ENCODE measurements around the gene LTO1.

The LTO1 gene

DNA sequence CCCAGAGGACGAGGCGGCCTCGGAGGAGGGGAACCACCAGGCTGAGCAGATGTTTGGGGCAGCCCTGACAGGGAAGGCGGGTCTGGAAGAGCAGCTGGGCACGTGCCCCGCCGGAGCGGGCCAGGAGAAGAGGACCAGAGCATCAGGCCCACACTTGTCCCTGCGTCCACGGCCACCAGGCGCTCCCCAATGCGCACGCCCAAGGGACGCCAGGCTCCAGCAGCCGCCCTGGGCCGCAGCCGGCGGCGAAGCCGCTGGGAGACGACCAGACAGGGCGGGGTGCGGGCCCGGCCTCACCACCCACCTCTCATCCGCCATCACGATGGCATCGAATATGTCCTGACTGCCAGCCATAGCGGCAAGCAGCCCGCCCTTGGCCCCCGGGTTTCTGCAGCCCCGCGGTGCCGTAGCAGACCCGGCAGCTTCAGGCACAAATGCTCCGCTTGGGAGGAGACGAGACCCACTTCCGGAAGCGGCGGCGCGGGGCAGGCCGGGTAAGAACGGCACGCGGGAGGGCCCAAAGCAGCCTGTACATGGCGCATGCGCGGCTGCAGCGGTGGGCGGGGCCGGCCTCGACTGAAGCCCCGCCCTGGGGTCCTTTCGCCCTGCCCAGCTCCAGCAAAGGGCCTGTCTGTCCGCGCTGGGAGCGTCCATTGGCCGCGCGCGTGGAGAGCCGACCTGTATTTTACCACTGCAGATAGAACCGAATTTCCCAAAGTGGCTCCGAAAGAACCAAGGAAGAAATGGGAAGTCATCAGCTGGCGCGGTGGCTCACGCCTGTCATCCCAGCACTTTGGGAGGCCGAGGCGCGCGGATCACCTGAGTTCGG lies at the start of gene LTO1:
Gene LTO1 (minus strand): TSS at position 468 of the 829 bp plus-strand sequence. CDS start 114 bp downstream, at position 354.
- peak; percentile 94 for DNase-seq

DNA sequence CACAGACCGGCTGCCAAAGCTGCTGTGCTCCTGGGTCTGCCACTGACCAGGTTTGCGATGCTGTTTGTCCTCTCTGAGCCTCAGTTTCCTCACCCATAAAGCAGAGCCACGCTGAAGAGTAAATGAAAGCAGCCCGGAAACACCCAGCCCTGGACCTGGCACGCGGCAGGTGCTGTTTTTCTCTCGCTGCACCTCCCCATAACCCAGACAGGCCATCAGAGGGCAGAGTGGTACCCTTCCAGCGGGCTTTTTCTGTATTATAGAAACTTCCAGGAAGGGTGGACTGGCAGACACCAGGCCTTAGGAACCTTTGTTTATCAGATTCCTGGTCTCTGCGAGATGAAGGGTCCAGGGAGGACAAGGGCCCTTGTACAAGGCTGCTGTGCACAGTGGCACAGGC lies 46.6 kb upstream of the LTO1 start:
- no peak for DNase-seq

DNA sequence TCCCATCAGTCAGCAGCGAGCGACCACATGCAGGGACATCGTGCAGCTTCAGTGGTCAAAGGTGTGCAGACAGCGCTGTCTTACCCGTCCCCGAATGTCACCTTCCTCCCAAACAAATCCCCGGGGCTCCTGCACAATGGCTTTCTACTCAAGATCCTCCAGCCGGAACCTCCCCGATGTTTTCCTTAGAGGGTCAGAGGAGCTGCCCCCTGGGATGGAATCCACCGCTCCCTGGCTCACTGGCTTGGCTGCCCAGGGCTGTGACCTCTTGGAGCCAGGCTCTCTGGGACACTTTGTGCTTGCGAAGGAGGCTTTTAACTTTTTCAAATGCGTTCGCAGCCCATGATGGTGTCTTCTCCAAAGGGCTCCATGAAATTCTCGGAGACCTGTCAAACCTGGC lies 46.0 kb upstream of the LTO1 start:
- no peak for DNase-seq

DNA sequence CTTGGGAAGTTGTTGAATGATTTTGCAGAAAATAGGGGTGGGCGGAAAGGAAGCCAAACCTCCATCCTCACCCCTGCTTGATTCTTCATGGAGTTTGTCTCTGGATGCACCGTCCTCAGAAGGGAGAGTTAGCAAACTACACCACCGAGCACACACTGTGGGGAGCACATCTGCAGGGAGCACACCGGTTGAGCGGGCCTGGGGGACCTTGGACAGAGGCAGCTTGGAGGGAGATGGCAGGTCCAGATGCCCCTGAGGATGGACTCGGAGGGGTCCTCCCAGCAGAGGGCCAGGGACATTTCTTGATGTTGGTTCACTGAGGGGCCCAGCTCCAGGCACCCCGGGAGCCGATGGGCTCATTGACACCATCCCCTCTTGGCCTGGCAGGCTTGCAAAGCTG lies 43.8 kb upstream of the LTO1 start:
- DNase-seq = no peak

- no peak for DNase-seq
These were observed 43.0 kb upstream of the LTO1 start for GRCh38 chr11:69718147-69718546.

DNA sequence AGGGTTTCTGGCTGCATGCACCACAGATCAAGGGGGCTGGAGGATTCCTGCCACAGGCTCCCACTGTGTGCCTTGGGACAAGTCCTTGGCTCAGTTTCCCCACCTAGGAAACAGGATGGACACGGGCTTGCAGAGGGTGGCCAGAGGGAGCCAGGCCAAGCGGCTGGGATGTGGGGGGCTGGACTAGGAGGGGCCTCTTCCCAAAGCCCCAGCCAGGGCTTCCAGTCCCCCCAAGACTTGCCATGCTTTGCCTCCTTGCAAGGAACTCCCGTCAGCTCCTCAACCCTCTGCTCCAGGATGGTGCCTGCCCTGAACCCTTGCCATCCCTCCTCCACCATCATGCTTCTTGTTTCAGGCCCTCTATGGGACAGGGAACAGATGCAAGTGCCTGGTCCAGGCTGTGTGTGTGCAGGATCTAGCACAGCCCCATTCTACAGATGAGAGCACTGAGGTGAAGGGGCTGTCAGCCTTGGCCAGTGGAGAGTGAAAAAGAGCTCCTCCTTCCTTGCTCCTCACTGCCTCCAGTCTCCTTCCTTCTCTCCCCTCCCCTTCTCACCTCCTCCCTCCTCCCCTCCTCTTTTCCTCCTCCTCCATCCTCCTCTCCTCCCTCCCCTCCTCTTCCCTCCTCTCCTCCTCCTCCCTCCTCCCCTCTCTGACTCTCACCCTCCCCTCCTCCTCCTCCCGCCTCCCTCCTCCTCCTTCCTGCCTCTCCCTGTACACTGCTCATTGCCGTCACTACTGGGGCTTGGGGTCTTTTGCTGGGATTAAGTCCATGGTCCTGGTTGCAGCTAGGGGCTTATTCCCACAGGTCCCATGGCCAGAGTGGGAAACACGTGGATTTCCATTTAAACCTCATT lies 42.0 kb upstream of the LTO1 start:
- DNase-seq = no peak

DNA sequence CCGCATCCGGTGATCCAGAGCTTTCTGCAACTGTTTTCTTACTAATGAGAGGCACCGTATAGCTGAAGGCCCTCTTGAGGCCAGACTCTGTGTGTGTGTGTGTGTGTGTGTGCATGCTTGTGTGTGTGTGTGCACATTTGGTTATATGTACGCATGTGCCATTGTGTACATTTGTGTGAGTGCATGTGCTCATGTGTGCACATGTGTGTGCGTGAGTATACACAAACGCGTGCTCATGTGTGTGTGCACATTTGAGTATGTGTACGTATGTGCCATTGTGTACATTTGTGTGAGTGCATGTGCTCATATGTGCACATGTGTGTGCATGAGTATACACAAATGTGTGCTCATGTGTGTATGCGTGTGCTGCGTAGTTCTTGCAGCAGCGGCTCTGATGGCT lies 40.9 kb upstream of the LTO1 start:
- DNase-seq = no peak

DNA sequence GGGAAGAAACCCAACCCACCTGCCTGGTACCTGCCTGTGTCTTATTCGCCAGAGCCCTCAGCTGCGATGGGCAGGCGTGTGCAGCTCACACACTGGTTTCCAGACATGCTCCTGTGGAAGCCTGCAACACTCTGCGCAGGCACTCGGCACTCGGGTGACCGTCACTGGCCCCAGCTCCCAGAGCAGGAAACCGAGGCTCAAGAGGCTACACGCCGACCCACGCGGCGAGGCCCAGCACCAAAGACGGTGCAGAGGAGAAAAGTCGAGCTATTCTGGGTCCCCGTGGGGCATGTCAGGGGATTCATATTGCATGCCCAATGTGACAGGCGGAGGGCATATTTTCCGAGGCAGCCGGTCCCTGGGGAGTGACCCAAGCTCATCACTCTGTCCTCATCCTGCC lies 40.3 kb upstream of the LTO1 start:
- DNase-seq = no peak

- DNase-seq = peak; percentile 10
These were observed 37.0 kb upstream of the LTO1 start for GRCh38 chr11:69711822-69712801.

DNA sequence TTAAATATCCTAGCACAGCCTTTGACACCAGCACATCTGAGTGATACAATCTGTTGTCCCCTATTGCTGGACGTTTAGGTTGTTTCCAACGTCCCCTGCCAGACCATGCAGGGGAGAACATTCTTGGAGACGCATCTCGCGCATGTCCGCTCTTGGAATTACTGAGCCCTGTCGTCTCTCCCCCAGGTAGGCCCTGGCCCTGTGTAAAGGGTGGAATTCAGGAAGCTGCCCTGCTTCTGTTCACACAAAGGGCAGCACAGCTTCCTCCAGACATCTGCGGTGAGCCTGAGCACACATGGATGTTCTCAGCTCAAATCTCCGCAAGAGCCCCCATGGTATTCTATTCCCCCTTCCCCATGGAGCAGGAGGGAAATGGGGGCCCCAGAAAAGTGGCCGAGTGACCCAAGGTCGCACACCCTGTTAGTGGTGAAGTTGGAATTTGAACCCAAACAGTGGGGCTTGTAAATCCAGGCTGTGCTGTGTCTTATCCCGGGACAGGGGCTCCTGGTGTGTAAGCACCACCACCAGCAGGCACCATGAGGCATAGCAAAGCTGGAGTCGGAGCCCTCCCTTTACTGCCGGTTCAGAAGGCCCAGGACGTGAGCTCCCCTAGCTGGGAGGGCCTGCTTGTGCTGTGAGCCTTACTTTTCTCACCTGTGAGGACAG lies 33.7 kb upstream of the LTO1 start:
- DNase-seq = no peak

DNA sequence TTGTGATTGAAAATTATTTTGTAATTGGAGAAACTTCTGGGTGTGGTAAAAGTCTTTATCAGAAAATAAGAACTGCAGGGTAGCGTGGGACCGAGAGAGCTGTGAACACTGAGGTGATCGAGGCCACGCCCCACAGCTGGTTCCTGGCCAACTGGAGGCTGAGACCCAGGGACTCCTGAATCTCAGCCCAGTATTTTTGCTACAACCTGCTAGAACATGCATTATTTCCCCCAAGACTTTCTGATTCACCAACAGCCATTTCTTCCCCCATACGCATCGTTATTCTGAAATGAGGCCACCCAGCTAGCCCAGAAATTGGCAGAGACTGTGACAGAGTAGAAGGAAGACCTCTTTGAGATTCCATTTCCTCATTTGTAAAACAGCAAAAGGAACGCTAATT lies 32.0 kb upstream of the LTO1 start:
- no peak for DNase-seq

GRCh38 chr11:69705901-69706787 lies 31.0 kb upstream of the LTO1 start:
- DNase-seq = no peak

DNA sequence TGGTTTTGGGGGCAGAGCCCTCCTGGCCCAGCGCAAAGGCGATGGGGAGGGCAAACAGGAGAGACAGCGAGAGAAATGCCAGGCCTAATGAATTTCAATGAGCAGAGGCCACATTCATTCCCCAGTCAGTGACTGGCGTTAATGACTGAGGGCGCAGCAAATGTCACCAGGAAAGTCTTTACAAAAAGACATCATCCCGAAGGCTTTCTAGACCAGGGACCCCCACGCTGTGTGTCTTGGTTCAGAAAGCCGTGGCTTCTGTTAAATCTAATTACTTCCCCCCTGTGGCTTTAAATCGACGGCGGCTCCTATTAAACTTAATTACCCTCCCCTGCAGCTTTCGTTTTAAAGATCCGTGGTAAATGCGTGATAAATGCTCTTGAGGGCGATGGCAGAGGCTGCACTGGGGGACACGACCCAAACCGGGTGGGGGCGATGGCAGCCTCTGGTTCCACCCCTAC lies 30.2 kb upstream of the LTO1 start:
- DNase-seq = no peak

DNA sequence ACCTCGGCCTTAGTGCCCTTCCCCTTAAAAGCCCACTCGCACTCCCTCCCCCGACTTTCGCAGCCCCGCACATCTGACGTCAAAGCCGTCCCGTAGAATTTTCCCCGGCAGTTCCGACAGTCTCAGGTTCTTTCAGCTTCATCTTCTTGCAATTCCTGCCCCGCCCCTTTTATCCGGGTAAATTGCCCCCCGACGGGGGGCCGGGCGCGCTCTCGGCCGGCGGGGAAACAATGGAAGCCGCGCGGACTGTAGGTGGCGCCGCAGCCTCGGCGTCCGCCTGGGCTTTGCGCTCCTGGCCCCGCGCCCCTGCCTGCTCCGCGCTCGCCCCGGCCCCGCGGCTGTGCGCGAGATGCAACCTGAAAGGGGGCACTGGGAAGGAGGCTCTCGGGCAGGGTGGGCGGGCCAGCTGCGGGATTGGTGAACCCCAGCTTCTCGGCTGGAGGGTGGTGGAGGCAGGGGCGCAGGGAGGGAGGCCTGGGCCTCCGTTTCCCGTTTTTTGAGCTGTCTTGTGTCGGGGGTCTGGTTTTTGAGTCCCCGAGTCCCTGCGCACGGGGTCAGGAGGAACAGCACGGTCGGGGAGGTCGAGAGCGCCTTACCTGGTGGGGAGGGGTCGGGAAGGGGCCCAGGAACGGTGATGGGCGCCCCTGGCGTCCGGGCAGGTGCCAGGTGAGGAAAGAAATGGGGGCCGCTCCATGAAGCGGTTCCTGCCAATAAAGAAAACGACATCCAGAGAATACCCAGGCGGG lies 29.5 kb upstream of the LTO1 start:
- DNase-seq = no peak

DNA sequence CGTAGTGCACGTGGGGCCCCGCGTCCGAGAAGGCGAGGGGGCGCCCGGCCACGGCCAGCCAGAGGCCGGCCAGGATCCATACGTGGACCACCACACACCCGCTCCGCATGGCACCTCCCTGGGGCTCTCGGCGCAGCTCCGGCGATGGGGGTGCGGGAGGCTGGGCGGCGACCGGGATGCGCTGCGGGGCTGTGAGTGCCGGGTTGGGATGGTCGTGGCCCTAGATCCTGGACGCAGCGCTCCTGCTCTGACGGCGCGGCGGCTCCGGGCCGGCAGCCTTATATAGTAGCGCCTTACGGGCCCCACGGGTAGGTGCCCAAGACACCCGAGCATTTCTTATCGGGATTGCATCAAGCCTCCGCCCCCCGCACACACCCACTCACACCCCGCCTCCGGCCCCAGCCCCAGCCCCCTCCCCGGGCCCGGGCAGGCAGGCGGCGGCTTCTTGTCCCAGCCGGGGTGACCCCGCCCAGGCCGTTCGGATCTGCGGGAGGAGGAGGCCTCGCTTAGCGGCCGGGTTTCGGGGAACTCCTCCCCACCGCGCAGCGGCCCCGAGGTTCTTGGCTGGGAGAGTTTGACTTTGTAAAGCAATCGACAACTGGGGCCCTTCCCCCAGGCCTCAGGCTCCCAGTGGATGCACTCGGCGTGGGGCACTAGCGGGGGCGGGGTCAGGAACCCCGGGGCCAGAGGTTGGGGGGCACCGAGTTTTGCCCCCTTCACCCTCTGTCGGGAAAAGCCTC lies 28.8 kb upstream of the LTO1 start, which contains the start of gene FGF19:
Gene FGF19 (minus strand): TSS at position 255 of the 740 bp plus-strand sequence. CDS start 146 bp downstream, at position 109.
- DNase-seq = no peak

GRCh38 chr11:69703453-69703767 lies 28.3 kb upstream of the LTO1 start:
- DNase-seq = no peak

DNA sequence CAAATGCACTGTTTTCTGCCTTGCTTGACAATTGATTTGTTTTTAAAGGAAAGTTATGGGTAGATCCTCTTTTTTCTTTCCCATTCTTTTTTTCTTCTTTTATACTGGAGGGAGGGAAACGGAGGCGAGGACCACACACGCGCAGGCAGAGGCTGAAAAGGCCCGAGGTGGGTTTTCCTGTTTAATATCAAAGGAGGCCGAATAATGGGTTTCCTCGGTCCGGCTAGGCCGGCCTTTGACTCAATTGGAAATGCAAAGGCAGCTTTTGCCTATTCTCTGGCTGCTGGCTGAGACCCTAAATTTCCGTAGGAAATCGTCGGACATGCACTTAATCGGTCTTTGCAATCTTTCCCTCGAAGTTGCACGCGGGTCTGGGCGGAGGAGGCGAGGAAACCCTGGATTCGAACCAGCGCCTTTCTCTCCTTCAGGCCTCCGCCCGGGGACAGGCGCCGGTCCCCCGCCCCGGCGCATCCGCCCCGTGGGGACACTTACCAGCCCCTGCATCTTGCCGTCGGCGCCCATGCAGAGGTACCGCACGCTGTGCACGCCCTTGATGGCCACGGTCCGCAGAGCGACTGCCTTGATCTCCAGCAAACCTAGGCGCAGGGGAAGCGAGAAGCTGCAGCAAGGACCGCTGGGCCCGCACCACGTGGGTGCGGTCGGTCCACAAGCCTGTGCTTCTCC lies 27.8 kb upstream of the LTO1 start:
- DNase-seq = no peak

GRCh38 chr11:69702239-69702691 lies 27.1 kb upstream of the LTO1 start:
- DNase-seq = no peak

All from CD4-positive, alpha-beta T cell treated with Interleukin-12 subunit alpha and Interleukin-12 subunit beta, for 1 hour (primary cell).